ENCODE data around the gene GARIN5B.

- no peak for TF ChIP-seq RFX5 (IDR thresholded peaks at IDR 0.05; ENCODE audit: low read length)
- TF ChIP-seq EZH2phosphoT487 (IDR thresholded peaks at IDR 0.05; ENCODE audit: borderline replicate concordance, low read depth), result no peak
- TF ChIP-seq, protein P1, sequence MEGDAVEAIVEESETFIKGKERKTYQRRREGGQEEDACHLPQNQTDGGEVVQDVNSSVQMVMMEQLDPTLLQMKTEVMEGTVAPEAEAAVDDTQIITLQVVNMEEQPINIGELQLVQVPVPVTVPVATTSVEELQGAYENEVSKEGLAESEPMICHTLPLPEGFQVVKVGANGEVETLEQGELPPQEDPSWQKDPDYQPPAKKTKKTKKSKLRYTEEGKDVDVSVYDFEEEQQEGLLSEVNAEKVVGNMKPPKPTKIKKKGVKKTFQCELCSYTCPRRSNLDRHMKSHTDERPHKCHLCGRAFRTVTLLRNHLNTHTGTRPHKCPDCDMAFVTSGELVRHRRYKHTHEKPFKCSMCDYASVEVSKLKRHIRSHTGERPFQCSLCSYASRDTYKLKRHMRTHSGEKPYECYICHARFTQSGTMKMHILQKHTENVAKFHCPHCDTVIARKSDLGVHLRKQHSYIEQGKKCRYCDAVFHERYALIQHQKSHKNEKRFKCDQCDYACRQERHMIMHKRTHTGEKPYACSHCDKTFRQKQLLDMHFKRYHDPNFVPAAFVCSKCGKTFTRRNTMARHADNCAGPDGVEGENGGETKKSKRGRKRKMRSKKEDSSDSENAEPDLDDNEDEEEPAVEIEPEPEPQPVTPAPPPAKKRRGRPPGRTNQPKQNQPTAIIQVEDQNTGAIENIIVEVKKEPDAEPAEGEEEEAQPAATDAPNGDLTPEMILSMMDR (IDR thresholded peaks at IDR 0.05), result no peak
These were observed 5.9 kb upstream of the GARIN5B start for GRCh38 chr19:55368701-55369563.
